Measurements from ENCODE around the gene PSMC1. TPM values are rescaled to one million over a fixed set of nuclear protein-coding genes. Genes with fewer than 3 reads are reported as not detected.

The PSMC1 gene
- total and polyA plus RNA-seq, 4 donors: 47.3 to 89.9 (median 84.8) TPM

- TF ChIP-seq FOXA1 (IDR thresholded peaks at IDR 0.05) (no peak), TAF1 (conservative IDR thresholded peaks at IDR 0.05) (no peak), SP1 (IDR thresholded peaks at IDR 0.05) (no peak)
- TF ChIP-seq, protein P1, sequence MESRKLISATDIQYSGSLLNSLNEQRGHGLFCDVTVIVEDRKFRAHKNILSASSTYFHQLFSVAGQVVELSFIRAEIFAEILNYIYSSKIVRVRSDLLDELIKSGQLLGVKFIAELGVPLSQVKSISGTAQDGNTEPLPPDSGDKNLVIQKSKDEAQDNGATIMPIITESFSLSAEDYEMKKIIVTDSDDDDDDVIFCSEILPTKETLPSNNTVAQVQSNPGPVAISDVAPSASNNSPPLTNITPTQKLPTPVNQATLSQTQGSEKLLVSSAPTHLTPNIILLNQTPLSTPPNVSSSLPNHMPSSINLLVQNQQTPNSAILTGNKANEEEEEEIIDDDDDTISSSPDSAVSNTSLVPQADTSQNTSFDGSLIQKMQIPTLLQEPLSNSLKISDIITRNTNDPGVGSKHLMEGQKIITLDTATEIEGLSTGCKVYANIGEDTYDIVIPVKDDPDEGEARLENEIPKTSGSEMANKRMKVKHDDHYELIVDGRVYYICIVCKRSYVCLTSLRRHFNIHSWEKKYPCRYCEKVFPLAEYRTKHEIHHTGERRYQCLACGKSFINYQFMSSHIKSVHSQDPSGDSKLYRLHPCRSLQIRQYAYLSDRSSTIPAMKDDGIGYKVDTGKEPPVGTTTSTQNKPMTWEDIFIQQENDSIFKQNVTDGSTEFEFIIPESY (IDR thresholded peaks at IDR 0.05): no peak
- TF ChIP-seq, protein P2, sequence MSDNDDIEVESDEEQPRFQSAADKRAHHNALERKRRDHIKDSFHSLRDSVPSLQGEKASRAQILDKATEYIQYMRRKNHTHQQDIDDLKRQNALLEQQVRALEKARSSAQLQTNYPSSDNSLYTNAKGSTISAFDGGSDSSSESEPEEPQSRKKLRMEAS (IDR thresholded peaks at IDR 0.05): no peak
- Histone ChIP-seq H3K27ac (ENCODE audit: low read depth in 1 of 2, low read length in 2 of 2) (no peak overlapping the region), H3K9ac (ENCODE audit: low read depth in 1 of 2, low read length in 2 of 2) (no peak overlapping the region), H3K36me3 (ENCODE audit: control insufficient read depth in 4 of 4, insufficient read depth in 3 of 4, low read depth in 1 of 4, low read length in 3 of 4) (peaks cover 0 to 17% (median 12%) of the 10 kb centered on the region in 4 donors), H3K4me1 (ENCODE audit: control insufficient read depth in 4 of 4, insufficient read depth in 4 of 4, low read length in 3 of 4) (peaks cover 0 to 14% (median 11%) of the 10 kb centered on the region in 4 donors), H3K9me3 (ENCODE audit: control insufficient read depth in 4 of 4, low read length in 3 of 4) (no peaks in the 10 kb centered on the region), H3K4me3 (ENCODE audit: low read depth in 1 of 3, low read length in 3 of 3) (no peak overlapping the region), H3K27me3 (ENCODE audit: control insufficient read depth in 4 of 4, insufficient read depth in 4 of 4, low read length in 3 of 4) (no peaks in the 10 kb centered on the region)
- no peak for DNase-seq (ENCODE audit: low spot score)
- 95% methylated on average over 3 of the region's 3 CpGs for WGBS
These were observed 62.8 kb downstream of the PSMC1 start for GRCh38 chr14:90319173-90319572.

DNA sequence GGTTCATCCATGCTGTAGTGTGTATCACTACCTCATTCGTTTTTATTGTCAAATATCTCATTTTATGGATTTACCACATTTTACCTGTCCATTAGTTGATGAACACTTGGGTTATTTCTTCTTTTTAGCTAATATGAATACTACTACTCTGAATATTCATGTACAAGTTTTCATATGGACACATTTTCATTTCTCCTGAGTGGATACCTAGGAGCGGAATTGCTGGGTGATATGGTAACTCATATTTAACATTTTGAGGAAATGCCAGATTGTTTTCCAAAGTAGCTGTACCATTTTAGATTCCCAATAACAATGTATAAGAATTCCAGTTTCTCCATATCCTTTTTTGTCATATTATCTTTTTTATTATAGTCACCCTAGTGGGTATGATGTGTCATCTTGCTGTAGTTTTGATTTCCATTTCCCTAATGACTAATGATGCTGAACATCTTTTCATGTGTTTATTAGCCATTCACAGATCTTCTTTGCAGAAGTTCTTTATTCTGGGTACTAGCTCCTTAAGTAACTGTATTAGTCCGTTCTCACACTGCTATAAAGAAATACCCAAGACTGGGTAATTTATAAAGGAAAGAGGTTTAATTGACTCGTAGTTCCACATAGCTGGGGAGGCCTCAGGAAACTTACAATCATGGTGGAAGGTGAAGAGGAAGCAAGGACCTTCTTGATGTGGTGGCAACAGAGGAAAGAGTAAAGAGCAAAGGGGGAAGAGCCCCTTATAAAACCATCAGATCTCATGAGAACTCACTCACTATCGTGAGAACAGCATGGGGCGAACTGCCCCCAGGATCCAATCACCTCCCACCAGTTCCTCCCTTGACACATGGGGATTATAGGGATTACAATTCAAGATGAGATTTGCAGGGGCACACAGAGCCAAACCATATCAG is 63.5 kb downstream of the PSMC1 start:
- Histone ChIP-seq H3K27me3 (ENCODE audit: control insufficient read depth in 4 of 4, insufficient read depth in 4 of 4, low read length in 3 of 4) (no peaks in the 10 kb centered on the region), H3K4me1 (ENCODE audit: control insufficient read depth in 4 of 4, insufficient read depth in 4 of 4, low read length in 3 of 4) (peaks cover 0 to 14% (median 11%) of the 10 kb centered on the region in 4 donors), H3K9ac (ENCODE audit: low read depth in 1 of 2, low read length in 2 of 2) (no peak overlapping the region), H3K36me3 (ENCODE audit: control insufficient read depth in 4 of 4, insufficient read depth in 3 of 4, low read depth in 1 of 4, low read length in 3 of 4) (peaks cover 0 to 15% (median 9%) of the 10 kb centered on the region in 4 donors), H3K9me3 (ENCODE audit: control insufficient read depth in 4 of 4, low read length in 3 of 4) (no peaks in the 10 kb centered on the region), H3K4me3 (ENCODE audit: low read depth in 1 of 3, low read length in 3 of 3) (no peak overlapping the region), H3K27ac (ENCODE audit: low read depth in 1 of 2, low read length in 2 of 2) (no peak overlapping the region)
- DNase-seq (ENCODE audit: low spot score): no peak
- no peak for TF ChIP-seq HNF4G (IDR thresholded peaks at IDR 0.05)
- TF ChIP-seq, protein P2 (IDR thresholded peaks at IDR 0.05): no peak
- TF ChIP-seq, protein P3, sequence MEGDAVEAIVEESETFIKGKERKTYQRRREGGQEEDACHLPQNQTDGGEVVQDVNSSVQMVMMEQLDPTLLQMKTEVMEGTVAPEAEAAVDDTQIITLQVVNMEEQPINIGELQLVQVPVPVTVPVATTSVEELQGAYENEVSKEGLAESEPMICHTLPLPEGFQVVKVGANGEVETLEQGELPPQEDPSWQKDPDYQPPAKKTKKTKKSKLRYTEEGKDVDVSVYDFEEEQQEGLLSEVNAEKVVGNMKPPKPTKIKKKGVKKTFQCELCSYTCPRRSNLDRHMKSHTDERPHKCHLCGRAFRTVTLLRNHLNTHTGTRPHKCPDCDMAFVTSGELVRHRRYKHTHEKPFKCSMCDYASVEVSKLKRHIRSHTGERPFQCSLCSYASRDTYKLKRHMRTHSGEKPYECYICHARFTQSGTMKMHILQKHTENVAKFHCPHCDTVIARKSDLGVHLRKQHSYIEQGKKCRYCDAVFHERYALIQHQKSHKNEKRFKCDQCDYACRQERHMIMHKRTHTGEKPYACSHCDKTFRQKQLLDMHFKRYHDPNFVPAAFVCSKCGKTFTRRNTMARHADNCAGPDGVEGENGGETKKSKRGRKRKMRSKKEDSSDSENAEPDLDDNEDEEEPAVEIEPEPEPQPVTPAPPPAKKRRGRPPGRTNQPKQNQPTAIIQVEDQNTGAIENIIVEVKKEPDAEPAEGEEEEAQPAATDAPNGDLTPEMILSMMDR (IDR thresholded peaks at IDR 0.05; ENCODE audit: low read depth, low read length, missing input control): no peak
- WGBS: 97% methylated on average over 6 of the region's 6 CpGs

DNA sequence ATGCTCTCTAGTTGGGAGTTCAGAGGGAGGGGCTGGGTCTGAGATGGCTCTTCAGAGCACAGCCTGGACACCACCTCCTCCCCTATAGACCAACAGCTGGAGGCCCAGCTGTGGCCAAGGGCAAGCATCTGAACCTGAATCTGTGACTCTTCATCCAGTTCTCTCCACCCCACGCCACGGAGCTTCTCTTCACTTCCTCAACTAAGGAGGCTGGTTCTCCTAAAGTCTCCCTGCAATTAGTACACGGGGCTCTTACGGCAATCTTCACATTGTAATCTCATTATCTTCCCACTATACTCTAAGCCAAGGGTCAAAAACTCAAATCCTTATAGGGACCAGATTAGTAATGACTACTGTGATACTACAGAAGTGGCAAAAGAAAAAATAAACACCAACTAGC is 65.5 kb downstream of the PSMC1 start:
- no peak for DNase-seq (ENCODE audit: low spot score)
- H3K27ac ChIP-seq (ENCODE audit: low read depth in 1 of 2, low read length in 2 of 2): no peak overlapping the region
- TF ChIP-seq REST (IDR thresholded peaks at IDR 0.05): no peak
- no peak for TF ChIP-seq NR2F2 (IDR thresholded peaks at IDR 0.05)
- TF ChIP-seq YY1 (IDR thresholded peaks at IDR 0.05): no peak
- no peak for TF ChIP-seq GABPA (IDR thresholded peaks at IDR 0.05 in 1 of 2, conservative IDR thresholded peaks at IDR 0.05 in 1 of 2)
- TF ChIP-seq, protein P1 (IDR thresholded peaks at IDR 0.05): no peak
- TF ChIP-seq RAD21 (IDR thresholded peaks at IDR 0.05): no peak
- TF ChIP-seq RXRA (IDR thresholded peaks at IDR 0.05): no peak

More for the DNA sequence above, 65.5 kb downstream of the PSMC1 start:
- Histone ChIP-seq H3K27me3 (ENCODE audit: control insufficient read depth in 4 of 4, insufficient read depth in 4 of 4, low read length in 3 of 4) (no peaks in the 10 kb centered on the region), H3K4me1 (ENCODE audit: control insufficient read depth in 4 of 4, insufficient read depth in 4 of 4, low read length in 3 of 4) (peaks cover 0 to 14% (median 11%) of the 10 kb centered on the region in 4 donors), H3K4me3 (ENCODE audit: low read depth in 1 of 3, low read length in 3 of 3) (no peak overlapping the region), H3K9me3 (ENCODE audit: control insufficient read depth in 4 of 4, low read length in 3 of 4) (no peaks in the 10 kb centered on the region), H3K9ac (ENCODE audit: low read depth in 1 of 2, low read length in 2 of 2) (no peak overlapping the region), H3K36me3 (ENCODE audit: control insufficient read depth in 4 of 4, insufficient read depth in 3 of 4, low read depth in 1 of 4, low read length in 3 of 4) (peaks cover 0 to under 1% (median 0%) of the 10 kb centered on the region in 4 donors)
- WGBS: 89% methylated on average over 4 of the region's 4 CpGs
